HG03095 (cell line): ENCODE data around the gene TSPAN3.

Experiments used
- ATAC-seq: cut with Tn5 transposase; IDR thresholded peaks from one replicate; pipeline ENCODE4 v1.9.1; 2021; ENCODE audit warnings: moderate library complexity; ENCODE audit not compliant: unreplicated experiment

The TSPAN3 gene

GRCh38 chr15:77035584-77035983 is 35.3 kb downstream of the TSPAN3 start:
- ATAC-seq: no peak

GRCh38 chr15:77034695-77035489 is 36.0 kb downstream of the TSPAN3 start:
- no peak for ATAC-seq

- ATAC-seq: no peak
These were observed 36.9 kb downstream of the TSPAN3 start for GRCh38 chr15:77033729-77034671.

- no peak for ATAC-seq
These were observed 37.5 kb downstream of the TSPAN3 start for GRCh38 chr15:77033417-77033728.

GRCh38 chr15:77032647-77033416 is 38.1 kb downstream of the TSPAN3 start:
- ATAC-seq: no peak

GRCh38 chr15:77032052-77032646 is 38.8 kb downstream of the TSPAN3 start:
- ATAC-seq: no peak

GRCh38 chr15:77031376-77032050 is 39.4 kb downstream of the TSPAN3 start:
- no peak for ATAC-seq

- ATAC-seq: no peak
These were observed 40.0 kb downstream of the TSPAN3 start for GRCh38 chr15:77030928-77031375.

GRCh38 chr15:77030048-77030927 is 40.6 kb downstream of the TSPAN3 start:
- no peak for ATAC-seq

- ATAC-seq: no peak
These were observed 41.5 kb downstream of the TSPAN3 start for GRCh38 chr15:77029166-77030047.

- no peak for ATAC-seq
These were observed 42.3 kb downstream of the TSPAN3 start for GRCh38 chr15:77028451-77029165.

GRCh38 chr15:77027697-77028450 is 43.0 kb downstream of the TSPAN3 start:
- no peak for ATAC-seq

- ATAC-seq: no peak
These were observed 43.7 kb downstream of the TSPAN3 start for GRCh38 chr15:77027111-77027696.

GRCh38 chr15:77026501-77027110 is 44.3 kb downstream of the TSPAN3 start:
- no peak for ATAC-seq

- no peak for ATAC-seq
These were observed 44.9 kb downstream of the TSPAN3 start for GRCh38 chr15:77025941-77026411.
